Posterior vena cava (tissue), 2 donors: ENCODE data around the gene PIGU. TPM values are rescaled to one million over a fixed set of nuclear protein-coding genes. Genes with fewer than 3 reads are reported as not detected.
"Not testable (repeated sequence)": the region's sequence is repeated elsewhere in the genome, so short reads cannot be mapped to it uniquely, and the experiment has no call there.

Experiments
- DNase-seq: peaks from one replicate; pipeline ENCODE4 v3.0.0-alpha.2; 2020; ENCODE audit warnings: low spot score
- intact Hi-C, 2 donors: fragments of 100-400 bp; cut with DNase I; formaldehyde crosslinking; loops; one replicate each; pipeline versions ENCODE4 v1.14.1 to v1.14.2; 2022 to 2023
- total RNA-seq, 2 donors: library from RNA; stranded (reverse); fragmentation: NEBNext Ultra II Directional; extraction: Animal tissue kit (Norgen Biotek cat#: 25700); gene quantifications; one replicate each; pipeline ENCODE4 v1.2.1, GENCODE V29; 2021
- donor health status: DM: yes; HTN: yes; CAD: no.
- donor health status: DM: yes; HTN: yes; CAD: no.

Gene PIGU
- total RNA-seq, 2 donors from 2014 or later = 9.6 to 10.7 TPM

GRCh38 chr20:34675993-34676641 lies 775 bp downstream of the PIGU start:
- no peak for DNase-seq
- intact Hi-C loops = no loop called here

GRCh38 chr20:34675561-34675960 lies 1.3 kb downstream of the PIGU start:
- DNase-seq = no peak
- intact Hi-C loops = no loop called here

GRCh38 chr20:34673412-34673811 lies 3.5 kb downstream of the PIGU start:
- DNase-seq = no peak
- intact Hi-C loops = no loop called here

- no peak for DNase-seq
- intact Hi-C loops = no loop called here
These were observed 7.8 kb downstream of the PIGU start for GRCh38 chr20:34669094-34669493.

- DNase-seq, intact Hi-C loops: not testable (repeated sequence)
These were observed 12.1 kb downstream of the PIGU start for GRCh38 chr20:34664751-34665150.

- intact Hi-C loops = no loop called here
- DNase-seq = no peak
These were observed 13.5 kb downstream of the PIGU start for GRCh38 chr20:34663213-34663943.

- intact Hi-C loops, DNase-seq: not testable (repeated sequence)
These were observed 15.1 kb downstream of the PIGU start for GRCh38 chr20:34661811-34662210.

GRCh38 chr20:34658654-34659053 lies 18.2 kb downstream of the PIGU start:
- DNase-seq, intact Hi-C loops: not testable (repeated sequence)

- intact Hi-C loops = no loop called here
- DNase-seq = no peak
These were observed 22.6 kb downstream of the PIGU start for GRCh38 chr20:34654207-34654744.

GRCh38 chr20:34651200-34651599 lies 25.7 kb downstream of the PIGU start:
- DNase-seq = no peak
- intact Hi-C loops = no loop called here

GRCh38 chr20:34647737-34648136 lies 29.2 kb downstream of the PIGU start:
- intact Hi-C loops = no loop called here
- no peak for DNase-seq

- no peak for DNase-seq
- intact Hi-C loops = no loop called here
These were observed 31.9 kb downstream of the PIGU start for GRCh38 chr20:34644951-34645350.

GRCh38 chr20:34644345-34644744 lies 32.5 kb downstream of the PIGU start:
- intact Hi-C loops = no loop called here
- DNase-seq = no peak

GRCh38 chr20:34643928-34644327 lies 33.0 kb downstream of the PIGU start:
- DNase-seq = no peak
- intact Hi-C loops = no loop called here

GRCh38 chr20:34642009-34642408 lies 34.9 kb downstream of the PIGU start:
- DNase-seq = no peak
- intact Hi-C loops = no loop called here

- intact Hi-C loops = no loop called here
- DNase-seq = no peak
These were observed 37.1 kb downstream of the PIGU start for GRCh38 chr20:34639755-34640222.

- no peak for DNase-seq
- intact Hi-C loops = no loop called here
These were observed 38.4 kb downstream of the PIGU start for GRCh38 chr20:34638532-34638931.

GRCh38 chr20:34638039-34638292 lies 38.9 kb downstream of the PIGU start:
- intact Hi-C loops = no loop called here
- DNase-seq = no peak

GRCh38 chr20:34637245-34638038 lies 39.5 kb downstream of the PIGU start:
- intact Hi-C loops = no loop called here
- no peak for DNase-seq

GRCh38 chr20:34636648-34637047 lies 40.2 kb downstream of the PIGU start:
- DNase-seq = no peak
- intact Hi-C loops = no loop called here
